Muscle of arm (tissue), 12 donors: ENCODE measurements around the gene TMPRSS13. TPM values are rescaled to one million over a fixed set of nuclear protein-coding genes. Genes with fewer than 3 reads are reported as not detected.
"Not testable (repeated sequence)": the region's sequence is repeated elsewhere in the genome, so short reads cannot be mapped to it uniquely, and the experiment has no call there.

Experiments
- DNase-seq: peaks from one replicate; pipeline ENCODE4 v3.0.0-alpha.2; 2013
- polyA plus RNA-seq, 12 donors: library from polyadenylated mRNA; unstranded; fragments of 120-200 nt; gene quantifications; one replicate each; pipeline ENCODE4 v1.2.1, GENCODE V29; 2013; ENCODE audit not compliant: insufficient read length in 12 of 12

TMPRSS13 gene
- polyA plus RNA-seq, 12 donors = 0.11 to 3.6 (median 0.28) TPM; not detected in 4

DNA sequence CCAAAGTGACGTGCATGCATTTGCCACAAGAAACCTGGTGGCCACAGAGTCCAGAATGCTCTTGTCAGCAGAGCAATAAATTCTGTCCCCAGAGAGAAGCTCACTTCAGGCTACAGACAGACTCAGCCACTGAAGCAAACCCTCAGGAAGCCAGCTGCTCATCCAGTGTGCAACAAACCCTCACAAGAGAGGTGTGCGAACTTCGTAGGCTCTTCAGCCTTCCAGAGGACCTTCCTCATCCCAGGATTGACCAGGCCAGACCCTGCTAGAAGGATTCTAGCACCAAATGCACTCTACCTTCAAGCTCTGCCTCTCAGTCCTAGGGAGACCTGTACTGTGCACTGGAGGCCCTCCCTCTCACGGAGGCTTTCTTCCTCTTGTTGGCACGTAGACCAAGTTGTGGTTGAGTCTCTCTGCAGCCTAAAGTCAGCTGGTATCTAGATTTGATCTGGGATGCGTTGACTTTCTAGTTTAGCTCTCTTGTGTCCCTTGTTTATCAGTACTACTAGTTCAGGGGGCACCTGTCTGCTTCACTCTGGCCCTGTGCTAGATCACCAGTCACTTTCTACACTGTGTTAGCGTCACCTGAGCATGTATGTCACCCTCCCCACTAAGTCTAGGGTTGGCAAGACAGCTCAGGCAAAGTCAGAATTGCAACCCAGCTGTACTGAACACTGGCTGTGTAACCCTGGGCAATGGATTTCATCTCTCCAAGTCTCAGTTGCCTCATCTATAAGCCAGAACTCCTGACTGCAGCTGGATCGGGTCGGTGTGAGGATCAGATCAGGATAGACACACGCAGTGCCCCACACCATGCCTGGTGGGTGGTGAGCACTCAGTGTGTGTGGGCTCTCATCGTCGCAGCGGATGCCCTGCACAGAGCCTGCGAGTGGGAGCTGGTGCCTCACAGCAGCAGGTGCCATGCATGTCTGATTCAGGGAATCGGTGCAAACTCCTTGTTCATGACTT, 22.1 kb upstream of the TMPRSS13 start:
- no peak for DNase-seq

DNA sequence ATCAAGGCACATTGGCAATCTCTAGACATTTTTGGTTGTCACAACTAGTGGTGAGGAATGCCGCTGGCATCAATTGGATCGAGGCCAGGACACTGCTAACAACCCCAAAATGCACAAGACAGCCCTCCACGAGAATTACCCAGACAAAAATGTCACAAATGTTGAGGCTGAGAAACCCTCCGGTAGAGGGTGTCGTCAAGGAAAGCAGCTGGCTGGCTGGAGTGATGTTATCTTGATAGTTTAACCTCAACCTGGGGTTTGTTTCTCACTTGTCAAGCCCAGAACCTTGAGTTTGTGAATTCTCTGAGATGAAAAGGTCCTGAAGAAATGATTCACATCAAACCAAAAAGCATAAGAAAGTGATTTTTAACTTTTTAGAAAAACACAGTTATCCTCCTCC, 21.1 kb upstream of the TMPRSS13 start:
- DNase-seq = no peak

DNA sequence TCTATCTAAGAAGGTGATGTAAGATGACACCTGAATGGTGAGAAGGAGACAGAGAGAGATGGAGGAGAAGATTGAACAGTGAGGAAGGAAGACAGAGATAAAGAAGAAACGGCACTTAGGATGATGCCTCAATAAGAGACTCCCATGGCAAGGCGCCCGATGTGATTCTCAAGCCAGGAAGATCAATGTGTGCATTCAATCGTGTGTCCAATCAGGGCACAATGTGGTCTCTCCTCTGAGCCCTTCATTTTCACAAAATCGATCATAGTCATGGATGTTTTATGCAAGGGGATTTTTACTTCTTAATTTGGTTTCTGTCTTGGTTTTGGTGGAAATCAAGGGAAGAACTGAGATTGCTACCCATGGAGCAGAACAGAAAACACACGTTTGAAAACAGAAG, 19.9 kb upstream of the TMPRSS13 start:
- no peak for DNase-seq

DNA sequence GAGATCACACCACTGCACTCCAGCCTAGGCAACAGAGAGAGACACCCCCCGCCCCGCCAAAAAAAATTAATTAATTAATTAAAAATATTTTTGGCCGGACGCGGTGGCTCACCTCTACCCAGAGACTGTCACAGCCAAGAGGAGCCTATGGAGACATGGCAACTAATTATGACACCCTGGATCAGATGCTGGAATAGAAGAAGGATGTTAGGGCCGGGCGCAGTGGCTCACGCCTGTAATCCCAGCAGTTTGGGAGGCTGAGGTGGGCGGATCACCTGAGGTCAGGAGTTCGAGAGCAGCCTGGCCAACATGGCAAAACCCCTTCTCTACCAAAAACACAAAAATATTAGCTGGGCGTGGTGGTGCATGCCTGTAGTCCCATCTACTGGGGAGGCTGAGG, 19.3 kb upstream of the TMPRSS13 start:
- DNase-seq = not testable (repeated sequence)

DNA sequence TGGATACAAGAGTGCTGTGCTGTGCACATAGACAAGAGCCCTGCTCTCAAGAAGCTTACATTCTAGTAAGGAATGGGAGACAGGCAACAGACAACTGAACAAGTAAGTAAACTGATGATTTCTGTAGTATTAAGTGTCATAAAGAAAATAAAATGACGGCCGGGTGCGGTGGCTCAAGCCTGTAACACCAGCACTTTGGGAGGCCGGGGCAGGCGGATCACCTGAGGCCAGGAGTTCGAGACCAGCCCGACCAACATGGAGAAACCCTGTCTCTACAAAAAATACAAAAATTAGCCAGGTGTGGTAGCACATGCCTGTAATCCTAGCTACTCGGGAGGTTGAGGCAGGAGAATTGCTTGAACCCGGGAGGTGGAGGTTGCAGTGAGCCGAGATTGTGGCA, 18.5 kb upstream of the TMPRSS13 start:
- not testable (repeated sequence) for DNase-seq

DNA sequence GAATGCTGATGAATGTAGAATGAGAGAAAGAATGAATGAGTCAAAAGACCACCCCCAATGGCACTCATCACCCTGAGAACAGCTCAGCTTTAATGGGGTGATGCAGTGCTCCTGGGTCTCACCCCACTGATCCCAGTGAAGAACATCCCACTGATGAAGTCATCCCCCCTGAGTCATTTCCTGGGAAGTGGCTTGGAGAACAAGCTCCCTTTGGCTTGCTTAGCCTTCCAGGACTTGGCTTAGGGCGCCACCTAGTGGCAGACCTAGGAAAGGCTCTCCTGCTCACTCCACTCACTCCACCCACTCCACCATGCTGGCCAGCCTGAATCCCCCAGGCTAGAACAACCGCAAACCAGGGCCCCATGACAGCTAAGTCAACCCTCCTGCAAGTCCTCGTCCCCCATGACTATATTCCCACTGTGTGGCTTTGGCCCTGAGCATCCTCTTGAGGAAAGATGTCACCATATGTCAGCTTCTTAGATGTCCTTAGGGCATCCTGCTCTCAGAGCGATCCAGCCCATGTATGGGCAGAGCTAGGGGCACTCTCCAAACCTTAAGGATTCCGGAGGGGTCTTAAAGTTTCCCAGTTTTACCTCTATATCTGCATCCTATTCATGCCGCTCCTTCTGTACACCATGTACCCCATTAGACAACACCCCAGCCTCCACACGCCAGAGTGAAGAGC, 17.8 kb upstream of the TMPRSS13 start:
- DNase-seq = peak; percentile 89

DNA sequence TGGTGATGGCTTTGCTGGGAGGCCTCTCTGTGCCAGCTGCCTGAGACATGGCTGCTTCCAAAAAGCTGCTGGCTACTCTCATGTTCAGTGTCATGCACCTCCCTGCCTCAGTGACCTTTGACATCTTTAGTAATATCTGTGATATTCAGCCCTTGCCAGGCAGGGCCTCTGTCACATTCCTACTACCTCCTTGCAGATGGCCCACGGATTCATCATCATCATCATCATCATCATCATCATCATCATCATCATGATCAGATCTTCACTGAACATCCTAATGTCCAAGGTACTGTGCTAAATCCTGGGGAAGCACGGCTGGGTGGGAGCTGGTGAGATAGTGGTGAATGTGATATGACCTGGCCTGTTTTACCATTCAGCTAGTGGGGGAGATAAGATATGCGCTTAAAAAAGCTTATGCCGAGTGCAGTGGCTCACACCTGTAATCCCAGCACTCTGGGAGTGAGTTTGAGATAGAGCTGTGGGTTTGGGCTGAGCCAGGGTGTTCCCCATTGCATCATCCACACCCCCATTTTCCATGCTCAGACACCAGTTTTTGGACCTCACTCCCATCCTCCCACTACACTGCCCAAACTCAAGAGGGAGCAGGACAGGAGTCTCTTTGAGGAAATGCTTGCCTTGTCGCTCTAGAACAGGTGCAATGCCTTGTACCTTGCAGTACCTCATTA, 17.1 kb upstream of the TMPRSS13 start:
- DNase-seq = no peak

DNA sequence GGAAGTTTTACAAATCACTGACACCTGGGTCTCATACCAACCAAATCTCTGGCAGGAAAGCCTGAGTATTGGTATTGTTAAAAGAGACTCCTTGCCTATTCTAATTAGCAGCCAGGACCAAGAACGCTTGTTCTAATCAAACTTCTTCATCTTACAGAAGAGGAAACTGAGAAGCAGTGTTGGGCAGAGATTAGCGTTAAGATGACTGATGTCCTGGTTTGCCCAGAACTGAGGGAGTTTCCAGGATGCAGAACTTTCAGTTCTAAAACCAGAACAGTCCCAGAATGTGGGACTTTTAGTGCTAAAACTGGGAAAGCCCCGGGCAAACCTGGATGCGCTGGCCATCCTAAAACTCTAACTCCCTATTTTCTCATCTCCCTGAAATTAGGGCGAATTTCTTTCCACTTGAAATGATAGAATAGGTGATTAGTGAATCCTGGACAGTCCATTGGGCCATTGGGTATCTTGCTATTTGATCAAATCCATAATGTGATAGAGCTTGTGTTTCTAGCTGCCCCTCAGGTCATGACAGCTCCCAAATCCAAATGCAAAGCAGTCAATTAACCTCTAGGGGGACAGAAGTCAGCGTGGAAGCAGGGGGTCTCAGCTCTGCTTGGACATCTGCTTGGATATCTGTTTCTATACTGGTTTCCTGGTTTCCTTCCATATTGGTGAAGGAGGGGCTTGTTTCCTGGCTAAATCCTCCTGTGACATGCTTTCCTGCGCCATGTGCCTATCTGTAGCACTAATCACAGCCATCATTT, 16.0 kb upstream of the TMPRSS13 start:
- DNase-seq = no peak

DNA sequence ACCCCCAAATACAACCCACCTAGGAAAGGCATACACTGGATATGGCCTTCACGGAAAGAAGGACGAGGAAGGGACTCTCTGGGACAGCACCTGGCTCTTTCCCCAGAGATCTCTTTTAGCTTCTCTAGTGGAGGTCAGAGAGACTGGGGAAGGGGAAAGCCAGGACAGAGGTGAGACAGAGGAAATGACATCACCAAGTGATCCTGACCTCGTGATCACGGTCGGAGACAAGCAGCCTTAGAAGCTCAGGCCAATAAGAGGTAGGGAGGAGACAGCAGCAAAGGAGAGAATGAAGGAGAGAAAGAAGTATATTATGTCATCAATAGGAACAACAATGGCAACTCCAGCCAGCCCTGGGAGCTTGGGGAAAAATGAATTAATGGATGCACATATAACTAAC, 15.4 kb upstream of the TMPRSS13 start:
- no peak for DNase-seq

DNA sequence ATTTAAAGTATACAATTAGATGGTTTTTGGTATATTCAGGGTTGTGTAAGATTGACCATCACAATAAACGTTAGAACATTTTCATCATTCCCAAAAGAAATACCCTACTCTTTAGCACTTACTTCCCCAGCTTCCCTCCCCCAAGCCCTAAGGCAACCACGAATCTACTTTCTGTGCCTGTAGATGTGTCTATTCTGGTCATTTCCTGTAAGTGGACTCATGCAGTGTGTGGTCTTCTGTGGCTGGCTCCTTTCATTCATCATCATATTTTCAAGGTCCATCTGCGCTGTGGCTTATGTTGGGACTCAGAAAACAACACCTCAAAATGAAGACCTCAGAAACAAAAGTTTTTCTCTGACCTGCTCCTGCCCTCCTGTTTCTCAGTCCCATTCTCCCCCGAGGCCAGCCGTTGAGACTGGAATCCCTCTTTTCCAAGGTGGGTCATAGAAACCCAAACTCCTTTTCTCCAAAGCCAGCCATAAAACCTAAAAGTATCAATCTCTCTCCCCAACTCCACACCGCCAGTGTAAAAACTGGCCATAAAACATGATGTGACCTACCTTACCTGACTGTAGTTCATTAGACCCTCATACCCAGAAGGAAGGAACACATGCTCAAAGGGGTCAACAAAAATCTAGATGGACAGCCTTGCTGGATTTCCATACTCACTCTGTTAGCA, 12.9 kb upstream of the TMPRSS13 start:
- no peak for DNase-seq

DNA sequence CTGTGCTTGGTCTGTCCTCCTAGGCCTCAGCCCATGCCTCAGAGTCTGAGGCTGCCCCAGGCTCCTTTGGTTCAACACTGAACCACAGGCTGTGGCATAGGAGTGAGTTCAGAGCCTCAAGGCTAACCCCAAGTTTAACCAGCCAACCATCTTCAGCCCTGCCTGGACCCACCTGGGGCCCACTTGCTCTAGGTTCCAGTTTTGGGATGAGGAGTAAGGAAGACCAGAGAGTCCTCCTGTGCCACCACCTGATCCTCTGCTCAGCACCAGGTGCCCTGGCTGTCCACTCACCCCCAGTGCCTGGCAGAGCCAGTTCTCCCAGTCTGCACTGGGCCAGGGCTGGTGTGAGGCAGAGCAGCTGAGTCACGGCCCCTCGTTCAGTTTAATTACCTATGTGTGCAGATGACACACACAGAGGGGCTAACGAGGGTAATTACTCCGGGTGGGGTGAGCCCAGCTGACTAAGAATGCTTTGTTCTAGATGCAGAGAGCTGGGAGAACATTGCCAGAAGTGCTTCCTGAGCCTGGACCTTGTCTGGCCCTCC, 12.0 kb upstream of the TMPRSS13 start:
- DNase-seq = no peak

DNA sequence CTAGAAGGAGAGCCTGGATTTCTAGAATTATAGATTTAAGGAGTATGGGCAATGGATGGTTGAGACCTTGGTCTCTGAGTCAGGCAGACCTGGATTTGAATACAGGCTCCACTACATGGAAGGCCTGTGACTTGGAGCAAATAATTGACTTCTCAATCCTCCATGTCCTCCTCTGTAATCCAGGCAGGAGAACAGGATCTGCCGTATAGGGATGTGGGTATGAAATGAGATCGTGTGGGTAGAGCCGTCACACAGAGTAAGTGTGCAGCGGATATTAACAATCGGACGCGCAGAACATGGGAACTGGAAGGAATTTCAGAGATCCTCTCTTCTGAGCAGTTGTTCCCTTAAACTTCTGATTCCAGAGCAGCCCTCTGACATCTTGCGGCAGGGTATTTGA, 11.5 kb upstream of the TMPRSS13 start:
- DNase-seq = no peak

DNA sequence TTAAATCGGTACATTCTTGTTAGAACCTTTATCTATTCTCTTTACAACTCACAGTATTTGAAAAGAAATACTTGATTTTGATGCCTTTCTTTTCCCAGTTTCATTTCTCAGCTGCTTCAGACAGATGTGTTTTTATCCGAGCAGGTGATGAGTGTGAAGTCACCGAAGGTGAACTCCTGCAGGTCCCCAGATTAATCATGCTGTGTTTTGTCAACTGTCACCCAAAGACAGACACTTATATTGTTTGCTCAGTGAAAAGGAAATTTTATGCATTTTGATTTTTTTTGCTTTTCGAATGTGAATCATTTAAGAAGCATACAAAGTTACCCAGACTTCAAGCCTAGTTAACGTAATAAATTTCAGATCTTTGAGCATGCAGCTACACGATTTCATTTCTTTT, 7.8 kb upstream of the TMPRSS13 start:
- no peak for DNase-seq

DNA sequence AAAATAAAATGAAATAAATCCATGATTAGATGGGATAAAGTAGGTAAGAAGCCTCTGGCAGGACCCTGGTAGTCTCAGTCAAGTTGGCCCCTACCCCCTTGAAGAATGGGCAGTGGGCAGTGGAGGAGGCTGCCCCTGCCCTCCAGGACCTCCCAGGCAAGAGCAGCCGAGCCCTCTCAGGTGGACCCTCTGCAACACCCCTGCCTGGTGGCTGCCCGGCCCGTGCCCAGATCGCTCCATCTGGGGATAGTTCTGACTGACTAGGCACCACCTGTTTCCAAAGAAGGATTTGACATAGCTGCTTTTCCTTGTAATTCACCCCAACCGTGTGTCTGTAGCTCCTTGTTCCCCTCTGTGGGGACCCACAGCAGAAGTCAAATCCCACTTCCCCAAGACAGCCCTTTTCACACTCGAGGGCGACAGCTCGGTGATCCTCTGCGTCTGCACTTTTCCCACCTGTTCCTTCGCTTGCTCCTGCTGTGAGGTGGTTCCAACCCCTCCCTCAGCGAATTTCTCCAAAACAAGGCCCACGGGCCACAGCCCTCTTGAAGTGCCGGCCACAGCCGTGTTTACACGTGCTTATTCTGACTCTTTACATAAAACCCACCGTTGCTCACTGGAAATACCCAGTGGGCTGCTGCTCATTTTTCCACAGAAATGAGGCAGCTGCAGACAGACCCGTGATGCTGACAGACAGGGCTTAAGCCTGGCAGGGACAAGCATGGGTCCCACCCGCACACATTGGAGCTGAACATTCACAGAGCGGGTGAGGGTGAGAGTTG, 5.5 kb upstream of the TMPRSS13 start:
- DNase-seq = no peak

DNA sequence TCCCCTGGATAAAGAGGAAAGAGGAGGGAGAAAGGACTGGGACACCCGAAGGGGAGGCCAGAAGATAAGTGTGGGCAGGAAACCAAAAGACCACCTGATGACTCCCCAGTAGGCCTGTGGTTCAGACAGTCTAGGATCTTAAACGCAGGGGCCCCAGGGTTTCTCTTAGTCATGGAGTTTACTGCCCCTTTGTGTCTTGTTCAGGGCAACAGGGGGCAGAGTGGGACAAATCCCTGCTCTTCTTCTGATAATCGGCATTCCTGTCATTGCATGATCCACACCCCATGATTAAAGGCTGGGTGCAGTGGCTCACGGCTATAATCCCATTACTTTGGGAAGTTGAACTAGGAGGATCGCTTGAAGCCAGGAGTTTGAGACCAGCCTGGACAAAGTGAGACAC, 4.7 kb upstream of the TMPRSS13 start:
- no peak for DNase-seq

DNA sequence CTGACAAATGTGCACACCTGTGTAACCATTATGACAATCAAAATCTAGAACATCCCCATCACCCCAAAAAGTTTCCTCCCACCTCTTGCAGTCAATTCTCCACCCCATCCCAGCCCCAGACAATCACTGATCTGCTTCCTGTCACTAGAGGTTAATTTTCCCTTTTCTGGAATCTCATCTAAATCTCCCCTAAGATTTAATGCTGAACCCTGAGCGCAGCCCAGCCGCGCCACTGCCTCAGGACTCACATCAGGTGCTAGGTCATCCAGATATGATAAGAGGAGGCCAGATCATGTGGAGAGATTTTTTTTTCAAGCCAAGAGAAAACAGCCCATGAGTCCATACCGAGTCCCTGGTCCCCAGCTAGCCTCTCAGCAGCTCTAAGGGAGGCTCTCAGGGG, 4.3 kb upstream of the TMPRSS13 start:
- DNase-seq = no peak

DNA sequence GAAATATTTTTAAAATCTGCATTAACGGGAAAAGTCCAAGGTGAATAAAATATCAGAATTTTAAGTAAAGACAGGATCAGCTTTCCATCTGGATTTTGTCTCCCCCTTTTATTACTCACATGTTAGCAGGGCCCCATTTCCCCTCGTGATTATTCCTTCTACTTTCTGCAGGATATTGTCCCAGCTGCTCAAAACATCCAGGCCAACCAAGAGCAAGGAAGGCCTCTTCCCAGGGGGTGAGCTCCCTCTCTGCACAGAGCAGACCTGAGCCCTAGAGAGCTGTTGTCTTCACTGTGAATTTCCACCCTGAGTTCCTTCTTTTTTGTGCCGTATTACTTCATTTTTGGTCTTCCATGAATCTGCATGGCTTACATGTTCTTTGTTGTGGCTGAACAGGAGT, 3.7 kb upstream of the TMPRSS13 start:
- no peak for DNase-seq

DNA sequence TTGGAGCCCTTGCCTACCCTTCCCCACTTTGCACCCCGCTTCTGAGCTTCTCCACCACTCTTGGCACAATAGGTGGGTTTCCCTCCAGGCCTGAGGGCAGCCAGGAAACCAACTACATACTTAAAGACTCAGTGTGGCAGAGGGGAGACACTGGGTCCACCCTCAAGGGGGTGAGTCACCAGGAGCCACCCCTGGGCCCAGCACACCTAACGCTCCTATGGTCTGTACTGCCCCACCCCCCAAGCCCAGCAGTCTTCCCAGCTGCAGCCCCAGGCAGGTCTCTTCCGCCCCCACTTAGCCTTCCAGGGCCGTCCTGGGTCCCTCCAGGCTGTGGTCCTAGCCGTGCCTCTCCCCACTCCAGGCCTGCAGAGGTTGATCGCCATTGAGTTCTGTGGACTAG, 3.2 kb upstream of the TMPRSS13 start:
- no peak for DNase-seq

DNA sequence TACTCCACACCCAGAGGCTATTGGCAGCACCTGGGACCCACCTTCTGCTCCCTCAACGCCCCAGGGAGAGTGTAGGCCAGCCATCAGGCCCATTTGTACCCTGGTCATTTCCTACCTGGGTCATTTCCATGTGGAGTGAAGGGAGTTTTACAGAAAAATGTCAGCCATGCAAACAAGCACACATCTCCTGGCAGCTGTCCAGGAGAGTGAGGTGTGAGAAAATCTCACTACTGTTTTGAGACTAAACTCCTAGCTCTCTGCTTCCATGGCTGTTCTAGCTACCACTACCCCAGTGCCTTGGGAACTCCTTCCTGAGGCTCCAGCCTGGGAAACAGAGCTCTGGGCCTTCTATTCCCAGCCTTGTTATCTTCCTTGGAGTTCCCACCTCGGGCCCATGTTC, 2.8 kb upstream of the TMPRSS13 start:
- no peak for DNase-seq

DNA sequence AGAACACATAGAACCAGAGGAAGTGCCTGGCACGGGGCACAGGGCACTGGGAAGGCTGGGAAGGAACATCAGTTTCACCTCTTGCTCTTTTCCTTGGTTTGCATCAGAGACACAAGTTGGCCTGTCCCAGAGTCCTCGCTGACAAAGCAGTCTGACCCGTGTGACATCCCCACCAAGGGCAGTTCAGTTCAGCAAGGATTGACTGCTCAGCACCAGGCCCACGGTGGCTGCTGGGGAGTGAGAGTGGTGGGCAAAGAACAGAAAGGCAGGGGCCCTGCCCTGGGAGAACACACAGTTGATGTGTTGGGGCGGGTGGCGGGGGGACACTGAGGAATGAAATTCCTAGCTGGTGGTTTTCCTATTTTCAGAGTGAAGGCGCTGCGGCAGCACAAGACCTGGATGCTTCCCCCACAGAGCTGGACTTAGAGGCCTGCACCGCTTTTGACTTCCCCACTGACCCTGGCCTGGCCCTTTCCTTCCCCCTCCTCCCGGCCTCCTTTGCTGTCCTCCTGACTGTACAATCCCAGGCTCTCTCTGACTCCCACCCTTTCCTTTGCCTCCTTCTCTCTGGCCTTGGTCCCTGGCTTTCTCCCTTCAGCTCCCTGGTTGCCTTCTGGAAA, 2.2 kb upstream of the TMPRSS13 start:
- DNase-seq = no peak
